ENCODE measurements around the gene RETREG1. TPM values are rescaled to one million over a fixed set of nuclear protein-coding genes. Genes with fewer than 3 reads are reported as not detected.
A peak's percentile ranks its signal among the peaks of the same experiment; 100 is the strongest.

RETREG1 gene
- total and polyA plus RNA-seq, 9 donors = 1.0 to 20.0 (median 4.0) TPM

DNA sequence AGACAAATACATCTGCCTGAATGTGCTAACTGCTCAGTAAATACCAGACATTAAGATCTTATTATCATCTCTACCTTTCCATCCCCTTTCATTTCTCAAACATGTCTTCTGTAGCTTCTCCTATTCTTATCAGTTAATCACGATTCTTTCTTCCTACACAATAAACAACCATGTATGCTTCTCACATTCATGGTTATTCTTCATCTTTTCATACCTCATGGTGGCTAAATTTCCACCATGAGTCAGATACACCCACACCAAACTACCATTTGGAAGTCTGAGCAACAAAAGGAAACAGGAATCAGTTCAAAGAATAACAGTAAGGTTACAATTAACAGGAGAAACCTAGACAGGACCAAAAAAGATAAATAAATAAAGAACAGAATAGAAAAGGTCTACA is 158.9 kb downstream of the RETREG1 start:
- no peaks in the 10 kb centered on the region for H3K27me3 ChIP-seq
- DNase-seq = no peak
- no peaks in the 10 kb centered on the region for H3K36me3 ChIP-seq
- no peak overlapping the region for H3K4me3 ChIP-seq
- no peak overlapping the region for H3K27ac ChIP-seq
- WGBS, 3 donors = 38 to 69% (median 51%) methylated on average over 1 of the region's 1 CpG
- intact Hi-C loops (cut with DNase I) = no loop called here
- peaks cover 4% of the 10 kb centered on the region for H3K4me1 ChIP-seq (ENCODE audit: insufficient read depth)
- H3K9me3 ChIP-seq = no peaks in the 10 kb centered on the region
- TF ChIP-seq, protein P1, sequence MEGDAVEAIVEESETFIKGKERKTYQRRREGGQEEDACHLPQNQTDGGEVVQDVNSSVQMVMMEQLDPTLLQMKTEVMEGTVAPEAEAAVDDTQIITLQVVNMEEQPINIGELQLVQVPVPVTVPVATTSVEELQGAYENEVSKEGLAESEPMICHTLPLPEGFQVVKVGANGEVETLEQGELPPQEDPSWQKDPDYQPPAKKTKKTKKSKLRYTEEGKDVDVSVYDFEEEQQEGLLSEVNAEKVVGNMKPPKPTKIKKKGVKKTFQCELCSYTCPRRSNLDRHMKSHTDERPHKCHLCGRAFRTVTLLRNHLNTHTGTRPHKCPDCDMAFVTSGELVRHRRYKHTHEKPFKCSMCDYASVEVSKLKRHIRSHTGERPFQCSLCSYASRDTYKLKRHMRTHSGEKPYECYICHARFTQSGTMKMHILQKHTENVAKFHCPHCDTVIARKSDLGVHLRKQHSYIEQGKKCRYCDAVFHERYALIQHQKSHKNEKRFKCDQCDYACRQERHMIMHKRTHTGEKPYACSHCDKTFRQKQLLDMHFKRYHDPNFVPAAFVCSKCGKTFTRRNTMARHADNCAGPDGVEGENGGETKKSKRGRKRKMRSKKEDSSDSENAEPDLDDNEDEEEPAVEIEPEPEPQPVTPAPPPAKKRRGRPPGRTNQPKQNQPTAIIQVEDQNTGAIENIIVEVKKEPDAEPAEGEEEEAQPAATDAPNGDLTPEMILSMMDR (IDR thresholded peaks at IDR 0.05) = no peak
- TF ChIP-seq POLR2A (IDR thresholded peaks at IDR 0.05) = no peak

DNA sequence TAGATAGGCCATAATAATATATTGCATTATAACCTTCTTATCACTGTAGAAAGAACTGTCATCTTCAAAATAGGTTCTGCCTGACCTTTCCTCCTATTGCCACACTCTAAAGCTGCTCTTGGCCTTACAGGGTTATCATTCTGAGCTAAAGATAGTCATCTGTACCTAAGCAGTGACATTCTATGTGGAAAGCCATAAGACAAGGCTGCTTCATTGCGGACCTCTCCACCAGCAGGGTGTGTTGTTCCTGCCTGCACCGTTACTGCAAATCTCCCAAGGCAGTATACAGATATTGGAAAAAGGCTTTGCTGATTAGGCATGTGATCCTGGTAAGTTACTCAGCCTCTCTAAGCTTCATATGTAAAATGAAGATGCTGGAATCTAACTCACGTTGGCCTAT is 159.3 kb downstream of the RETREG1 start:
- Histone ChIP-seq H3K36me3 (no peaks in the 10 kb centered on the region), H3K27ac (no peak overlapping the region), H3K27me3 (no peaks in the 10 kb centered on the region), H3K4me1 (ENCODE audit: insufficient read depth) (peaks cover 4% of the 10 kb centered on the region), H3K9me3 (no peaks in the 10 kb centered on the region), H3K4me3 (no peak overlapping the region)
- no peak for TF ChIP-seq EP300 (IDR thresholded peaks at IDR 0.05)
- no peak for TF ChIP-seq POLR2A (IDR thresholded peaks at IDR 0.05)
- TF ChIP-seq, protein P1 (IDR thresholded peaks at IDR 0.05) = no peak
- intact Hi-C loops (cut with DNase I) = no loop called here
- 60 to 75% (median 67%) methylated on average over 3 of the region's 3 CpGs for WGBS, 3 donors
- no peak for DNase-seq

DNA sequence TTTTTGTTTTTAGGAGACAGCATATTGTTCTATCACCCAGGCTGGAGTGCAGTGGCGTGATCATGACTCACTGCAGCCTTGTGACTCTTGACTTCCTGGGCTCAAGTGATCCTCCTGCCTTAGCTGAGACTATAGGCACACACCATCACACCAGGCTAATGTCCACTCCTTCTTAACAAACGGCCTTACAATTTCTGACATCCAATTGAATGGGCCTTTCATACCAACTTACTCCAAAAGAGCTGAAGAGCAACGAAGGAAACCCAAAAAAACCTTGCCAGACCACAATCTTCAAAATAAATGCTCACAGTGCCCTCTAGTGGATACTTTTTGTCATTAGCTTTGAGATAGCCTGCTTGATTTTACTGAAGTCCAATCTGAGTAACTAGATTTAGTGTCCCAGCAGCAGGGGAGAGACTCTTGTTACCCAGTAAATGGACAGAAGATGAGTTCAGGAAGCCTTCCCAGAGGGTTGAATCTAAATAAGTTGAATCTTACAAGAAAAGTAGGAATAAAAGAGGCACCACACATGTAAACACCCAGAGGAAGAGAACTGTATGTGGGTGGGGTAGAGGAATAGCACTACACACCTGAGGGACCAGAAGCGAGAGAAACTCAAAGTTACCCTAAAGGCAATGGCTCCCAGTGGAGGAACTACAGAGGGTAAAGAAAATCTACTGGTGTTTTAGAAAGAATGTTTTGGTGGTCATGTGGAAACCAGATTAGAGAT is 160.5 kb downstream of the RETREG1 start:
- H3K27me3 ChIP-seq = no peaks in the 10 kb centered on the region
- H3K9me3 ChIP-seq = no peaks in the 10 kb centered on the region
- H3K4me3 ChIP-seq = no peak overlapping the region
- DNase-seq = peak in 2 of 5 donors; percentile 13 to 26
- H3K4me1 ChIP-seq (ENCODE audit: insufficient read depth) = peaks cover 2% of the 10 kb centered on the region
- TF ChIP-seq, protein P1 (IDR thresholded peaks at IDR 0.05) = peak; percentile 46 to 60 (median 51)
- TF ChIP-seq EP300 (IDR thresholded peaks at IDR 0.05) = no peak
- no peak for TF ChIP-seq POLR2A (IDR thresholded peaks at IDR 0.05)
- 34 to 46% (median 43%) methylated on average over 4 of the region's 4 CpGs for WGBS, 3 donors
- H3K27ac ChIP-seq = no peak overlapping the region
- no peaks in the 10 kb centered on the region for H3K36me3 ChIP-seq
- intact Hi-C loops (cut with DNase I) = loop anchor here in 1 of 4 donors (1.0 kb wide), 1 partner anchor 35 kb away; no protein-coding TSS in a partner anchor

DNA sequence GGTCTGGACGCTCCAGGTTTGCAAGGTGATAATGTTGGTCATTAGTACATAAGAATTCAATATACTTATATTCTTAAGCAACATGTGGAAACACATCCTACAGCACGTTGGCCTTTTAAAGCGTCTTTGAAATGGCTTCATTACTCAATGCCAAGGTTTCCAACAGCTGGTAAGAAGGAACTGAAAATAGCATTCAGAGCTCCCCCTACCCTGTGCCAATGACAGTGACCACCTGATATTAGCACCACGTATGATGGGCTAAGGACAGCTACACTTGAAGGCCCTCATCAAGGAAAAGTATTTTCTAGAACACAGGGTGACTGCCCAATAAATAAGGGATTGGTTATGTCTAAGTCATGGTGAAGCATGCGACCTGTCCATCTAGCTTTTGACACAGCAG is 161.1 kb downstream of the RETREG1 start:
- DNase-seq = no peak
- Histone ChIP-seq H3K36me3 (no peaks in the 10 kb centered on the region), H3K9me3 (no peaks in the 10 kb centered on the region), H3K27me3 (no peaks in the 10 kb centered on the region), H3K4me1 (ENCODE audit: insufficient read depth) (peaks cover 2% of the 10 kb centered on the region), H3K27ac (no peak overlapping the region), H3K4me3 (no peak overlapping the region)
- intact Hi-C loops (cut with DNase I) = loop anchor here in 1 of 4 donors (1.0 kb wide), 1 partner anchor 36 kb away; no protein-coding TSS in a partner anchor
- TF ChIP-seq POLR2A (IDR thresholded peaks at IDR 0.05) = no peak
- no peak for TF ChIP-seq EP300 (IDR thresholded peaks at IDR 0.05)
- TF ChIP-seq, protein P1 (IDR thresholded peaks at IDR 0.05) = no peak
- WGBS, 3 donors = 77 to 82% (median 82%) methylated on average over 5 of the region's 5 CpGs
